Measurements from ENCODE around the gene NARF. TPM values are rescaled to one million over a fixed set of nuclear protein-coding genes. Genes with fewer than 3 reads are reported as not detected.

Gene NARF
- total RNA-seq, 1 donor from 2014 or later: 62.6 TPM

GRCh38 chr17:82525712-82526111, 67.2 kb downstream of the NARF start:
- DNase-seq (ENCODE audit: extremely low spot score in 2 of 2): no peak
- peak overlapping the region; percentile 40 for H3K27ac ChIP-seq
- intact Hi-C loops (cut with DNase I): no loop called here
- H3K4me1 ChIP-seq: peaks cover 92% of the 10 kb centered on the region
- no peaks in the 10 kb centered on the region for H3K9me3 ChIP-seq
- H3K27me3 ChIP-seq: no peaks in the 10 kb centered on the region
- no peak overlapping the region for H3K4me3 ChIP-seq
- no peak for TF ChIP-seq CTCF (IDR thresholded peaks at IDR 0.05)
- TF ChIP-seq POLR2A (IDR thresholded peaks at IDR 0.05): no peak
- TF ChIP-seq POLR2AphosphoS5 (IDR thresholded peaks at IDR 0.05; ENCODE audit: insufficient read depth in 1 of 2, low read depth in 1 of 2): no peak
- no peaks in the 10 kb centered on the region for H3K36me3 ChIP-seq

GRCh38 chr17:82527898-82528297, 69.4 kb downstream of the NARF start:
- Histone ChIP-seq H3K27me3 (no peaks in the 10 kb centered on the region), H3K9me3 (no peaks in the 10 kb centered on the region), H3K36me3 (no peaks in the 10 kb centered on the region), H3K27ac (no peak overlapping the region), H3K4me3 (no peak overlapping the region), H3K4me1 (peaks cover 92% of the 10 kb centered on the region)
- intact Hi-C loops (cut with DNase I): no loop called here
- TF ChIP-seq POLR2AphosphoS5 (IDR thresholded peaks at IDR 0.05; ENCODE audit: insufficient read depth in 1 of 2, low read depth in 1 of 2) (no peak), POLR2A (IDR thresholded peaks at IDR 0.05) (no peak), CTCF (IDR thresholded peaks at IDR 0.05) (no peak)
- no peak for DNase-seq (ENCODE audit: extremely low spot score in 2 of 2)

- DNase-seq (ENCODE audit: extremely low spot score in 2 of 2): no peak
- peaks cover 92% of the 10 kb centered on the region for H3K4me1 ChIP-seq
- H3K36me3 ChIP-seq: no peaks in the 10 kb centered on the region
- H3K9me3 ChIP-seq: no peaks in the 10 kb centered on the region
- no peak overlapping the region for H3K4me3 ChIP-seq
- H3K27ac ChIP-seq: peak overlapping the region; percentile 21
- TF ChIP-seq CTCF (IDR thresholded peaks at IDR 0.05) (peak in 1 of 3 experiments; percentile 5), POLR2AphosphoS5 (IDR thresholded peaks at IDR 0.05; ENCODE audit: insufficient read depth in 1 of 2, low read depth in 1 of 2) (no peak), POLR2A (IDR thresholded peaks at IDR 0.05) (no peak)
- no peaks in the 10 kb centered on the region for H3K27me3 ChIP-seq
- intact Hi-C loops (cut with DNase I): no loop called here
Observed at GRCh38 chr17:82528484-82529265, 70.1 kb downstream of the NARF start.

- no peak overlapping the region for H3K4me3 ChIP-seq
- DNase-seq (ENCODE audit: extremely low spot score in 2 of 2): no peak
- intact Hi-C loops (cut with DNase I): no loop called here
- H3K27me3 ChIP-seq: no peaks in the 10 kb centered on the region
- no peaks in the 10 kb centered on the region for H3K36me3 ChIP-seq
- H3K27ac ChIP-seq: peak overlapping the region; percentile 21
- TF ChIP-seq POLR2A (IDR thresholded peaks at IDR 0.05): no peak
- TF ChIP-seq POLR2AphosphoS5 (IDR thresholded peaks at IDR 0.05; ENCODE audit: insufficient read depth in 1 of 2, low read depth in 1 of 2): no peak
- TF ChIP-seq CTCF (IDR thresholded peaks at IDR 0.05): no peak
- peaks cover 93% of the 10 kb centered on the region for H3K4me1 ChIP-seq
- no peaks in the 10 kb centered on the region for H3K9me3 ChIP-seq
Observed at GRCh38 chr17:82529914-82530300, 71.4 kb downstream of the NARF start.

GRCh38 chr17:82531431-82531881, 72.9 kb downstream of the NARF start:
- intact Hi-C loops (cut with DNase I): no loop called here
- Histone ChIP-seq H3K27ac (no peak overlapping the region), H3K4me3 (no peak overlapping the region), H3K27me3 (no peaks in the 10 kb centered on the region), H3K4me1 (peaks cover 95% of the 10 kb centered on the region), H3K36me3 (no peaks in the 10 kb centered on the region), H3K9me3 (no peaks in the 10 kb centered on the region)
- no peak for DNase-seq (ENCODE audit: extremely low spot score in 2 of 2)
- TF ChIP-seq CTCF (IDR thresholded peaks at IDR 0.05) (no peak), POLR2AphosphoS5 (IDR thresholded peaks at IDR 0.05; ENCODE audit: insufficient read depth in 1 of 2, low read depth in 1 of 2) (peak in 1 of 2 donors; percentile 42), POLR2A (IDR thresholded peaks at IDR 0.05) (no peak)
